GM18867 (cell line): ENCODE measurements around the gene ACAD9.
"Not testable (repeated sequence)": the region's sequence is repeated elsewhere in the genome, so short reads cannot be mapped to it uniquely, and the experiment has no call there.

Source experiments
- ATAC-seq: cut with Tn5 transposase; IDR thresholded peaks from one replicate; pipeline ENCODE4 v1.9.1; 2021; ENCODE audit warnings: mild to moderate bottlenecking, moderate library complexity; ENCODE audit not compliant: unreplicated experiment

Gene ACAD9

GRCh38 chr3:128879125-128879969 lies at the start of gene ACAD9:
Gene ACAD9 (plus strand): TSS chr3:128879620. CDS start chr3:128879692, 72 bp downstream.
- ATAC-seq, result peak; percentile 89

GRCh38 chr3:128829925-128830625 lies 49.3 kb upstream of the ACAD9 start:
- ATAC-seq, result not testable (repeated sequence)

DNA sequence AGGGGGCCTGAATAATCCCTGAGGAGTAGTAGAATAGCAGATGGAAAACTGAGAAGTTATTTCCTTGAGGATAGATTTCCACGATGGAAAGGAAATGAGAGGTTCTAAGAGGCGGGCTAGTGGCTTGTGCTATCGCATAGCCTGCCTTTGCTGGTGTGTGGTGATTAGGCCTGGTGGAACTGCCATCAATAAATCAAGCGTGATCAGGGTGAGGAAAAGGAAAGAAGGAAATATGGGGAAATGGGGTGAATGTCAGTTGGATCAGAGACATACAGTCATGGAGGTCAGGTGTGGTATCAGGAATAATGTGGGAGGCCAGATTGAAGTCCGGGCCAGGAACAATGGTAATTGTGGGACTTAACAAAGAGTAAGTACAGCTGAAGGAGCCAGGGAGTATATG lies 48.7 kb upstream of the ACAD9 start:
- not testable (repeated sequence) for ATAC-seq

GRCh38 chr3:128832979-128833378 lies 46.4 kb upstream of the ACAD9 start:
- not testable (repeated sequence) for ATAC-seq

GRCh38 chr3:128835096-128835495 lies 44.3 kb upstream of the ACAD9 start:
- ATAC-seq, result no peak

DNA sequence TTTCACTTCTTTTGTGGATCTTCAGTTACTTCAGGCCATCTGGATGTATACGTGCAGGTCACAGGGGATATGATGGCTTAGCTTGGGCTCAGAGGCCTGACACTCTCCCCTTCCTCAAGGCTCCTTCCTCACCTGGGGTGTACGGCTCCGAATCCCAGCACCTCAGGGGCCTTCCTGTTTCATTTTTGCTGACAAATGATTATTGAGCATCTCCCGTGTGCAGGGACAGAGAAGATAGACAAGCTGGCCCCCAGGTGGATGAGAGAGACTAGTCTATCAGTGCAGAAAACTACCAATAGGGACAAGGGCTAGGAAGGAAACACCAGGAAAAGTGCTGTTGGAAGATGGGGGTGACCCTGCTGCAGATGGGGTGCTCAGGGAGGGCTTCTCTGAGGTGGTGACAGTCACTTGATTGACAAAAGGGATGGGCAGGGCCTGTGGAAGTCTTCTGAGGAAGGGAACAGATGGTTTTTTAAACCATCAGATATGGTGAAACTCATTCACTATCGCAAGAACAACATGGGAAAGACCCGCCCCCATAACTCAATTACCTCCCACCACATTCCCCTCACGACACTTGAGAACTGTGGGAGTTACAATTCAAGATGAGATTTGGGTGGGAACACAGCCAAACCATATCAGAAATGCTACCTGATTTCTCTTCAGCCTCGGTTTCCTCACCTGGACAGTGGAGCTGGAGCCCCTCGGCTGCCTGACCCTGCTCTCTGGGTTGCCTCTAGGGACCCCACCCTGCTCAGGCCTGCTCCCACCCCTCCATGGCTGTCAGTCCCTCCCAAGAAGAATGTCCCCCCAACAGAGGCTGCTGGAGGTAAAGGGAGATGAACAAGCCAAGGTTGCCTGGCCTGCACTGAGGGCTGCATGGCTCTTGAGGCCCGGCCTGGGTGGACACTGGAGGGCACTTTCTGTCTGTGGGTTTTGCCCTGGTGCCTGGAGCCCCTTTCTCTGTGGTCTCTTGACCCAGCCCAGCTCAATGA lies 37.2 kb upstream of the ACAD9 start:
- no peak for ATAC-seq

GRCh38 chr3:128844502-128844901 lies 34.9 kb upstream of the ACAD9 start:
- ATAC-seq, result no peak

GRCh38 chr3:128845119-128845777 lies 34.2 kb upstream of the ACAD9 start:
- ATAC-seq, result no peak

DNA sequence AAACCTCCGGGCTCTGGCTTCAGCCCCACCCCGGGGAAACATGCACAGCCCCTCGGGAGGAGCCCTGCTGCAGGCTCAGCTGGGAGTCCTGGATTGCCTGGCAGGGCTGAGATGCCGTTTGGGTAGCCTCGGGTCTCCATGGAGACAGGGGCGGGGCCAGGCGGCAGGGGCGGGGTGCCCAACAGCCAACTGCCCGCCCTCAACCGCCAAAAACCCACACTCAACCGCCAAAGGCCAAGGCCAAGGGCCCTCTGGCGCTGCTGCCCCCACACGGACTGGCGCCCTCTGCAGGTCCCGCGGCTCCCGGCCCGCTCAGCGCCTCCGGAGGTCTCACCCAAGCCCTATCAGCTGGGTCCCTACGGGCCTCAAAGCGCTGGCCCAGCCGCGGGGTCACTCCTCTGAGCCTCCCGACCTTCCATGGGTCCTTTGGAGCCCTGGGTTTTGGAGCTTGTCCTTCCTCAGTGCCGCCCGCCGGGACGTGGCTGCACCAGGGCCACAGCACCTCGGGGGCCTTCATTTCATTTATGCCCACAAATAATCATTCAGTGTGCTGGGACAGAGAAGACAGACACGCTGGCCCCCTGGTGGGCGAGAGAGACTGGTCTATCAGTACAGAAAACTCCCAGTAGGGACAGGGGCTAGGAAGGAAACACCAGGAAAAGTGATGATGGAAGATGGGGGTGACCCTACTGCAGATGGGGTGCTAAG lies 33.5 kb upstream of the ACAD9 start:
- ATAC-seq, result peak; percentile 67

- no peak for ATAC-seq
These were observed 32.9 kb upstream of the ACAD9 start for GRCh38 chr3:128846486-128846891.

GRCh38 chr3:128847666-128848370 lies 31.6 kb upstream of the ACAD9 start:
- no peak for ATAC-seq

DNA sequence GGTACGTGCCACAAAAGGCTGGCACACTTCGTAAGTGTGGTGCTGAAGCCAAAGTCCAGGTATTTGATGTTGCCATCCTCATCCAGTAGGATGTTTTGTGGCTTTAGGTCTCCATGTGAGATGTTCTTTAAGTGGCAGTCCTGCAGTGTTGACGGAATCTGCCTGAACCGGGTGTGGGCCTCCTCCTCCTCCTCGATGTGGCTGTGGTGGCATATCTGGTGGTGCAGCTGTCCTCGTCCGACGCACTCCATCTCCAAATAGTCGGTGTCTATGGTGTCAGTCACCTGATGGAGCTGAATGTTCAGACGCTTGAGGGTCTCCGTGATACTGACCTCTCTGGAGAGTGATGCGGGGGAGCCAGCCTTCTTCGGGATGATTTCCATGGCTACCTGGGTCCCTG lies 30.5 kb upstream of the ACAD9 start:
- ATAC-seq, result no peak

DNA sequence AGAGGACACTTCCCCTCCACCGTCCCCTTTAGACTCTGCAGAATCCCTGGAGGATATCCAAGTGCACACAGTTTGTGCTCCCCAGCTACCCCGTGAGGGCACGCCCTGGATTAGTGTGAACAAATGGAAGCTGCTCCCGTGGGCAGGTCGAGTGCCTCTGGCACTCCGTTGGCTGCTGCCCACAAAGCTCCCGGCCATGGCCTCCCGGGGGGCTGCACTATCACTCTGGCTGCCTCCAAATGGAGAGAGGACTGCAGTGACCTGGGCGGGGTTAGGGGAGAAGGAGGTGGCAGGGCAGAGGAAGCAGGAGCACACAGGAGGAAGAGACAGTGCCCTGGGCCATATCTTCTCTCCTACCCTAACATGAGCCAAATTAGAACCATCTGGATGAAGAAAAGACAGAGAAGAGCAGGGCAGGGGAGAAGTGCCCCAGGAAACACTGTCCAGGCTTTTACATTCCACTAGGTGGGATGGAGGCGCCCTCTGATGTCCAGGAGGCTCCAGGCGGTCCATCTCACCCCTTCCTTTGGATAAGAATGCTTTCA lies 29.4 kb upstream of the ACAD9 start:
- ATAC-seq, result no peak

DNA sequence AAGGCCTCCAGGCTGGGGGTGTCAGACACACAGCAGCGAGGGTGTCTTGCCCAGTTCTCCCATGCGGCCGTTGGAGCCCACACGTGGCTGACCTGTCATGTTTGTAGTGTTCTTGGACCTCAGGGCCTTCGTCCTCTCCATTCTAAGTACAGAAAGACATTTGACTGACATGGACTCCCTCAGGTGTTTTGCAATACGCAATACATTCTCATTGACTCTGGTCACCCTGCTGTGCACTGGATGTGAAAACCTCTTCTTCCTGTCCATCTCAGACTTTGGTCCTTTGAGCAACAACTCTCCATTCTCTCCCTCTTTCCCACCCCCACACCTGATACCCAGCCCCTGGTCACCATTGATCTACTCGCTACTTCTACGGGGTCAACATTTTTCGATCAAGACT lies 28.9 kb upstream of the ACAD9 start:
- no peak for ATAC-seq

DNA sequence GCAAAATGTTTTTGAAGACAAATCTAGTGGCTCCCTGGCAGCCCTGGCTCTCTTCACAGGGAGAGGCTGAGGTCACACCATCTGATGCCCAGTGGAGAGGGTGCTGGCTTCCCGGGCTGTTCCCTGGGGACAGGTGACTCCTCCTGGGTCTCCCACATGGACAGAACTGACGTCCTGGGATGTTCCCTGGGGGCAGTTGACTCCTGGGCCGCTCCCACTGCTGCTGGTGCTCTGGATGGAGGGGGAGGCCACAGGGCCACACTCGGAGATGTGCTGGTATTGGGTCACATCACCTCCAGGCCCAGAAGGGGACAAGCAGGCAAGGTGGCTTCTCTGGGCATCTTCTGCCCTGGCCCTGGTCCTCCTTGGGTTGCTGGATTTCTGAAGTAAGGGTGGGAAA lies 27.8 kb upstream of the ACAD9 start:
- no peak for ATAC-seq

DNA sequence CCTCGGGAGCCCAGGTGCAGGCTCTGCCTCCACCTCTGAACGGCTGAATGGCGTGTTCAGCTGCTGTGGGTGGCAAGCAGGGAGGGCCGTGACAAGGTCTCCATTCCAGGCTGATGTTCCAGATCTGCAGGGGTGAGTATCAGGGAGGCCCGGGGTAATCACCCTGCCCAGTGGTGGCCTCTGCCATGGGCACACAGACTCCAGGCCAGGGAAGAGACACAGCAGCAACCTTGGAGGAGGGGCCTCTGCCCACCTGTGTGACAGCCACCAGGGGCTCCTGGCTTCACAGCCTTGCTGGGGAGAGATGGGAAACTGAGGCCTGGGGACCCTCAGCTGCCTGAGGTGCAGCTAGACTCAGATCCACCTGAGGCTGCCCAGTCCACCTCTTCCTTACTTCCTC lies 25.6 kb upstream of the ACAD9 start:
- no peak for ATAC-seq

GRCh38 chr3:128854475-128854874 lies 24.9 kb upstream of the ACAD9 start:
- ATAC-seq, result no peak

DNA sequence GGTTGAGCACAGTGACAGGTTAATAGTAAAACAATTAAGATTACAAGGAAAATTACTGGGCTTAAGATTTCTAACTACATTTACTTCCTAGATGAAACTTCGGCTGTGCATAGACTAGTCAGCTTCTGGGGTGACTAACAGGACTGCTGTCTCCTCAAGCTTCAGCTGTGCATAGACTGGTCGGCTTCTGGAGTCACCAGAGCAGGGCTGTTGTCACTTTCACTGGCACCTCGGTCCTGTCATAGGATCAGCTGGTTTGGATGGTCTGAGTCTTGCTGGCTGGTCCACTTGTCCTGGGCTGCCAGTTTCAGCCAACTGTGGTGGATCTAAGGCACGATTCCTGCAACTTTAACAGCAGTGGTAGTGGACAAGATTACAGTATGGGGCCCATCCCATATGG lies 23.9 kb upstream of the ACAD9 start:
- ATAC-seq, result no peak

DNA sequence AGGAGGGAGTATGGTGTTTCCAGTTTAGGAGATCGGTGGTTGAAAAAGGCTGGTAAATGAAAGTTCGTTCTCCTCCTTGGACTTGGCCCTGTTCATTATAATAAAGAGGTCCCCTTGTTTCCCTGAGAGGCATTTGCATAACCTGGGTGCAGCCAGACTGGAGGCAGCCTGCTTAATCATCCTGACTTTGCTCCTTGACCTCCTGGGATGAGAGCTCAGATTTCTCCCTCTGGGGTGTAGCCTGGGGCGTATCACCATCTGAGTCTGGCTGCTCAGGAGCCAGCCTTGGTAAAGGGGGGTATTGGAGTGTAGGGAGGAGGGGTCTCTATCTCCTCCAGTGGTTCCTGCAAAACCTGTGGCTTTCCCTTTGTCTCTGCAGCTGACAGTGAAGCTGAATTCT lies 21.3 kb upstream of the ACAD9 start:
- ATAC-seq, result no peak
